GM21723 (cell line): ENCODE data around the gene MFSD6.
"Not testable (repeated sequence)": the region's sequence is repeated elsewhere in the genome, so short reads cannot be mapped to it uniquely, and the experiment has no call there.

ENCODE experiments used
- ATAC-seq: cut with Tn5 transposase; IDR thresholded peaks from one replicate; pipeline ENCODE4 v1.9.1; 2021; ENCODE audit warnings: mild to moderate bottlenecking, moderate library complexity; ENCODE audit not compliant: unreplicated experiment

The MFSD6 gene

DNA sequence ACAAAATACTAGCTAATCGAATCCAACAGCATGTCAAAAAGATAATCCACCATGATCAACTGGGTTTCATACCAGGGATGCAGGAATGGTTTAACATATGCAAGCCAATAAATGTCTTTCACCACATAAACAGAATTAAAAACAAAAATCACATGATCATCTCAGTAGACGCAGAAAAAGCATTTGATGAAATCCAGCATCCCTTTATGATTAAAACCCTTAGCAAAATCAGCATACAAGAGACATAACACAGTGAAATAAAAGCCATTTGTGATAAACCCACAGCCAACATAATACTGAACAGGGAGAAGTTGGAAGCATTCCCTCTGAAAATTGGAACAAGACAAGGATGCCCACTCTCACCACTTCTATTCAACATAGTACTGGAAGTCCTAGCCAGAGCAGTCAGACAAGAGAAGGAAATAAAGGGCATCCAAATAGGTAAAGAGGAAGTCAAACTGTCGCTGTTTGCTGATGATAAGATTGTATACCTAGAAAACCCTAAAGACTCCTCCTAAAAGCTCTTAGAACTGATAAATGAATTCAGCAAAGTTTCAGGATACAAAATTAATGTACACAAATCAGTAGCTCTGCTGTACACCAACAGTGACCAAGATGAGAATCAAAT is 86.6 kb downstream of the MFSD6 start:
- not testable (repeated sequence) for ATAC-seq

DNA sequence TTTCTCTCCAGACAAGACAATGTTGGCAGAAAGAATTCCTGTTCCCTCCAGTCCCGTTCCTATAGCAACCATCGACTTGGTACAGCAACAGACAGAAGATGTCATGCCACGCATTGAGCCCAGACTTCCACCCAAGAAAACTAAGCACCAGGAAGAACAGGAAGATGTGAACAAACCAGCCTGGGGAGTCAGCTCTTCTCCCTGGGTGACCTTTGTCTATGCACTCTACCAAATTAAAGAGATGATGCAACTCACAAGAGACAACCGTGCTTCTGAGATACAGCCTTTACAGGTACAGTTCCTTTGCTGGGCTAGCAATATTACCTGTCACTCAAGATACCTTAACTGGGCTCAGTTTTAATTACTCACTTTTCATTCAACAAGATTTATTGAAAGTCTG is 89.3 kb downstream of the MFSD6 start:
- ATAC-seq: no peak

DNA sequence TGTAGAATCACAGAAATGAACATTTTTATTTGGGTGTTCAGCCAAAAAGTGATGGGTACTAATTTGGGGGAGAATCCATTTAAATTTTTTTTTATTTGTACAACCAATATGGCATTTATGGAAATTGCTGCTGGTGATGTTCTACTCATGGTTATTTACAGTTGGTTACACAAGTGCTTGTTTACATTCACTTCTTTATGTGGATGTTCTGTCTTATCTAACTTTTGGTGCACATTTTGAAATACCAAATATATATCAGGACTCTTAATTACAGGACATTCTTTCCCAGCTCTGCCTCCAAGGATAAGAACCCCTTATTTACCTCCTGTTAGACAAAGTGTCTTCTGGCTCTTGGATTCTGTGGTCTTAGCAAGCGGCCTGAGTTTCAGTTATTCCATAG is 91.1 kb downstream of the MFSD6 start:
- ATAC-seq: no peak

DNA sequence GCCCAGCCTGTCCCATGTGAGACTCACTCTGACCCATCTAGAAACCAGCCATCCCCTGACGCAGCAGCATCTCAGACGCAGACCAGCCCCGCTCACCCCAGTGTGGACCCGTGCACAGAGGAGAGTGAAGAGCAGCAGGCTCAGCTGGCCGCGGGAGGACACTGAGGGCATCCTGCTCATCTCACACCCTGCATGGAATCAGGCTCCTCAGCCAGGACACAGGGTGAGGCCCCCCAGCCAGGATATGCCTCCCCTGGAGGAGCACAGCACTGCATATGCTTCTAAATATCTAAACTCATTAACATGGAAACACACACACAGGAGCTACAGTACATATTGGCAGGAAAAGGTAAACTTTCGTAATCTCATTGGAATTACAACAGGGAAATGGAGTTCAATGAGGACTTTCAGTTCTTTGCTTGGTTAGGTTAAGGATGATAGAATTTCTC is 91.9 kb downstream of the MFSD6 start:
- ATAC-seq: no peak

DNA sequence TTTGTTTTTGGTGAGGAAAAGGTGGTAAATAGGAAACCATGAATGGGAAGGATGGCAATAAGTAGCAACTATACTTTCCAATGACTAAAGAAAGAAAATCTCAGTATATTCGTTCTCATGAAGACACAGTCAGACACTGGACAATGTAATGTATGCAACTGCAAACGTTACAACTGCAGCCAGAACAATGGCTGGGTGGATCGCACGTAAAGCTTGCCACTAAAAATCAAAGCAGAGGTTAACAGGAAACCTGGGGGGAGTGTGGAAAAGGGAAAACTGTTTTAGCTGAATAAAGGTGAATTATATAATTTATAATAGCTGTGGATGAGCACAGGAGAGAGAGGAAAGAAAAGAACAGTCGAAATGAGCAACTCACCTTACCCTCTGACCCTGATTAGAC is 93.1 kb downstream of the MFSD6 start:
- no peak for ATAC-seq

DNA sequence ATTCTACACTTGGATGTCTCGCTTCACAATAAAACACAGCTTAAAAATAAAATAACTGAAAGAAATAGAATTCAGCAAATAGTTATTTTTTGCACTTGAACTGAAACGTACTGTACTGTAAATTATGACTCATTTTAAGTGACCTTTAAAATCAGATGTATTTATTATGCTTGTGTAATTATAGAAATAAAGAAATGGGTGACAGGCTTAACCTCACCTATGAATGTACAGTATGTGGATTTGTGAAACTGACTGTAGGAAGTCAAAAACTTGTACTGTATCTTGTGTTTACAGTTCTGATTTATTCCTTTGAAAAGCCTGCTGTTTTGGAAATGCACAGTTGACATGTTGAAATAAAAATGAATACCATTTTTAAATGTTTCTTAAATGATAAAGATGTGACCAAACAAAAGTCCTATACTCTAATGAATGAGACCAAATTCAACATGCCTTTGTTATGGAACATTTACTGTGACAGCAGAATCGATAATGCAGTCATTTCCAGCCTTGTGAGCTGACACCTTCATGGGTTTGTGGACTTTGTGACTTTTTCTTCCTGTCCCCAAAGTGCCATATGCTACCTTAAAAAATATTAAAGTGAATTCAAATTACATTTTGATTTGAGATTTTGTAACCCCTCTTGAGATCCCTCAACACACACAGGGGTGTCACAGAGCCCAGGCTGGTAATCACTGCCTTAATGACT is 93.7 kb downstream of the MFSD6 start:
- no peak for ATAC-seq

DNA sequence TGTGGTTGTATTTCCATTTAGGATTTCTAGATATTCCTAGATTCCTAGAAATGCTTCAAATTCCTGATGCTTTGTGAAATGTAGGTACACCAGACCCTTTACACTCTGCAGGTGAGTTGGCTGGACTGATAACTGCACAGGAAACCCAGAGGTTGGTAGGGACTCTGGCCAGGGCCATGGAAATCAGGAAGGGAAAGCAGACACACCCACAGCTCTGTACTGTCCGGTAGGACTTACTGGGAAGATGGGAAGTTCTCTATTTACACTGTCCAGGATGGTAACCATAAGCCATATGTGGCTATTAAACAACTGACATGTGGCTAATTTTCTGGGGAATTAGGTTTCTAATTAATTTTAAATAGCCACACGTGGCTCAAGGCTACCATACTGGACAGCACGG is 94.9 kb downstream of the MFSD6 start:
- no peak for ATAC-seq

DNA sequence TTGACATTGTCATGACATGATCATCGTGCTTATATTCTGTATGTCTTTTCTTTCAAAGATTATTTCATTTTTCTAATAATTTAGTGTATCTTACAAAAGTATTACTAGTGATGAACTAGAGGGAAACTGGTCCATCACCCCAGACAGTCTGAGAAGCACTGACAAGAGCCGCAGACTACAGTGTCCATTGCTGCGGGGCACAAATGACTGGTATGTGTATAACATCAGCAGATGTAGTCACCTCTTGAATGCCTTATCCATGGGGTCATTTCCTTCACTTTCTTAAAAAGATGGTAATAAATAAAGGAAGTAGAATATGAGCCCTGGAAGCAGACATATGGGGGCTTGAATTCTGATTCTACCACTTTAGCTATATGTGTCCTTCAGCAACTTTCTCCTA is 96.8 kb downstream of the MFSD6 start:
- ATAC-seq: no peak

DNA sequence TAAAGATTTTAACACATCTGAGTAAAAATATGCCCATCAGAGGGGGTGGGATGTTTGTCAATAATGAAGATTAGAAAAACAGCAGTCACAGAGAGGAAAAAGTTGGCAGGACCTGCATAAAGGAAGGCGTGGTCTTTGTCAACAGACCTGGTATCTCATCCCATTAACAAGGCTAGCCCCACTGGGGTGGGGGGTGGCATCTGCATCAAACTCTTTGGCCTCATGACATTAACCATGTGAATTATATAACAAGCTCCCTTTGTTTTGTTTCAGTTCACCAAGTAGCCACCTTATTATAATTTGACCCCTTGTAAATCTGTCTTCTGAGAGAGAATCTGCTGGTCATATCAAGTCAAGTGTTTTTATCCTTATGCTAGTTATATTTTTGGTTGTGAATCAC is 97.5 kb downstream of the MFSD6 start:
- no peak for ATAC-seq

DNA sequence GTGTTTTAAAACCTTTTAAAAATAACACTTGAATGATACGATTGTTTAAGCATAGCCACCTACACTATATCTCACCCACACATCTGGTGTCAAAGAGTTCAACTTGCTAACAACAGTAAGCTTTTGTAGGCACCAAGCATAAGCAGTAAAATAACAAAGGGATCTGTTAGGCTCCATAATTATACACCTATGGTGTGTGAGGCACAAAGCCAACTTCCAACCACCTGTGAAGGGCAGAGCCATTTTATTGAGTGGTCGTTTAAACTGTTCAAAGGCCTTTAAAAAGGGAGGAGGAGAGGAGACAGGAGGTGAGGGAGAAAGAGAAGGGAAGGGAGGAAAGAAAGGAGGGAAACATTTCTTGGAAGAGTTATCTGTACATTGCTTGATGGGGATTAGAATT is 98.5 kb downstream of the MFSD6 start:
- ATAC-seq: no peak

DNA sequence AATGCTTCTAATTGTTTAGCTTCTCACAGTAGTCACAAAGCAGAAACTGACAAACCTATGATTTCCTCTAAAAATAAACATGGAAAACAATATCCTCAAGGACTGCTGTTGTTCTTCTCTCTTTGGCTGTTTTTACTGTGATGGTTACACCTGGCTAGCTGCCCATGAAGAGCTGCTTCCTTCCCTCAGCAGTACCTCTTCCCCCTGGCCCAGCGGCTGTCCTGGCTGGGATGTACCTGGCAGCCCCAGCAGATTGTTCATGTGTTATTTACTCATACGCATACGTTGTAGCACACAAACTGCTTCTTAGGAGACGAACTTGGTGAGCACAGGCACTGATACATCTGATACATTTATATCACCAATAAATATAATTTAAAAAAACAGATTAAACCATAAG is 99.0 kb downstream of the MFSD6 start:
- ATAC-seq: no peak

DNA sequence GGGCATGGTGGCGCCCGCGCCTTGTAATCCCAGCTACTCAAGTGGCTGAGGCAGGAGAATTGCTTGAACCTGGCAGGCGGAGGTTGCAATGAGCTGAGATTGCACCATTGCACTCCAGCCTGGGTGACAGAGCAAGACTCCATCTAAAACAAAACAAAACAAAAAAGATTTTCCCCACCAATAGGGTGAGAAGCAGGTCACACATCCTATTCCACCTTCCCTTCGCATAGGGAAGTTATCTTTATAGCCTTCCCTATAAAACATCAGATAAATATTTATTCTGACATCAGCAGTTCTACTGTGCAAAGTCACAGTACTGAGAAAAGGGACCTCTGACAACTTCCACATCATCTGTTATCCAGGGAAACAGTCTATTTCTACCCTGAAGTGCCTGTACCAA is 101.7 kb downstream of the MFSD6 start:
- not testable (repeated sequence) for ATAC-seq

DNA sequence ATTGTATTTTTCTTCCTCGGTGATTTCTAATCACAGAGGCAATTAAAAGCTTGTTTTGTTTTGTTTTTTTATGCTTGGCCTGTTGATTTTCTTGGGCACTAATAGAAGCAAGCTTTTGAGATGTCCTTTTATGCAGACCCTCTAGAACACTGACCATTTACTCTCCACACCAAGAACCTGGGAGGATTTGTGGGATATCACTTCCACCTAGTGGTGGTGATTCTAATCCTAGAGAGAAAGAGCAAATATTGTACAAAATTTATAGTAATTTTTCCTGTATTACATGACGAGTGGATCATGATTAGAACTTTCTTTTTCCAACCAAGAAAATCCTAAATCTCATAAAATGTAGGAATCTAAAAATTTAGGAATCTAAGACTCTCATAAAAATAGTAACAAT is 102.9 kb downstream of the MFSD6 start:
- ATAC-seq: no peak

DNA sequence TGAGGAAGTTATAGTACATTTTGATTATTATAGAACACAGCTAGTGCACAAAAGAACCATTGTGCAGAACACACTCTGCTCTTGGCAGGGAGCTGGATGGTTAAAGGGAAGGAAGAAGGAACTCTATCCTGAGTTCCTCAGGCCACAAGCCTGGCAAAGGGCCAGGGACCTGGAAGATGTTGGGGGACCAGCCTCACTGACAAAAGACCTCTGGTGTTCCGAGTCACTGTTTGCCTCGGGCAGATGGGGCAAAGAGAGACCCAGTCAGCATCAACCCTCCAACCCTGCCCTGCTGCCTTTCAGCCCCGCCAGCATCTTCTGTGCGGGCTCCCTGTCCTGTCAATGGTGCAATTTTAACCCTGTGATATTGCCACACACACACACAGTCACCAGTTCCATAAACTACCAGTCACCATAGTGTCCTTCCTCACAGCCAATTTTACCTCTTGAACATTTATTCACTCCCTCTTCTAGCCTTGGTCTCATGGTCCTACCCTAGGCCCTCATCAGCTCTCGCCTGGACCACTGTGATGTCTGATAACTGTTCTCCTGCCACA is 104.5 kb downstream of the MFSD6 start:
- ATAC-seq: no peak

DNA sequence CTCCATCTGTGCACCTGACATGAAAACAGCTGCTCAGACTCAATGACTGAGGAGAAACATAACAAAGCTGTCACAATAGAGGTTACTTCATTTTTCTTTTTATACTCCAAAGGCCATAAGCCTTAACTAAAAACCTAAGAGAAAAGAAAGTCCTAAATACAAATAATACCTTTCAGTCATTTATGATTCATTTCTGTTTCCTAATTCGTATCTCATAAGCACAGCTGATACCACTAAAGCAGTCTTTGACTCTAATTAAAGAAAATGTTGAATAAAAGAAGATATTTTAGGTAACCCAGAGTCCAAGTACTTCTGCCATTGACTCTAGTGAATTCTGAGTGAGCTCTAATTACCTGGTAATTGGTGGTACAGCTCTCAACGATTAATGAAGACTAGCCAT is 105.7 kb downstream of the MFSD6 start:
- no peak for ATAC-seq

DNA sequence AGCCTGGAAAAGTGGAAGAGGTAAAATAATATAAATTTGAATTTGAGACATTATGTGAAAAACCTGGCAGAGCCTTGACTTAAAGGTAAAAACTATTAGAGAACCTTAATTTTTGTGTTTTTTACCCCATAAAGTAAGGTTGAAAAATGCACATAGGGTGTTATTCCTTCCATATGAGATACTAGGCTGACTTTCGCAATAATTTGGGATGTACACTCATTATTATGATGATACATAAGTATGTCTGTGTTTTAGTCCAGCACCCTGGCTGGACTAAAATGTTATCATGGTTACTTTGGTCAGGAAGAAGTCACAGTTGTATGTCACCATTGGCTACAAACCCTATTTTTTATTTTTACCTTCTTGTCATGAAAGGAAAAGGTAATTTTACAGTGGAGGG is 106.5 kb downstream of the MFSD6 start:
- no peak for ATAC-seq

DNA sequence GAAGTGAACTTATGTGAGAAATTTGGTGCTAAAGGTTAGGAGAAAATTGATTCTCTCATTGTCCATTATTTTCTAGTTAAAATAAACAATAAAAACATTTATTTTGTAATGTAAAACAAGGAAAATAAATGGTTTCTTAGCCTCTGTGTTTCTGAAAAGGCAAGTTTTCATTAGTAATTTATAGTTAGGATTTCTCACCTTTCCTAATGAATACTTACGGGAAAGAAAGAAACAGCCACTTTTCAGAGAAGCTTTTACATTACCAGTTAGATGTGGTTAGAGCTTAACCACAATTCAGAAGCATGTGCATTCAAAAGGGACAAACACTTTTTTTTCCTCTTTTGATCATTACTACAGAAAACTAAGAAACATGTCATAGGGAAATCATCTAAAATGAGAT is 107.5 kb downstream of the MFSD6 start:
- ATAC-seq: no peak

DNA sequence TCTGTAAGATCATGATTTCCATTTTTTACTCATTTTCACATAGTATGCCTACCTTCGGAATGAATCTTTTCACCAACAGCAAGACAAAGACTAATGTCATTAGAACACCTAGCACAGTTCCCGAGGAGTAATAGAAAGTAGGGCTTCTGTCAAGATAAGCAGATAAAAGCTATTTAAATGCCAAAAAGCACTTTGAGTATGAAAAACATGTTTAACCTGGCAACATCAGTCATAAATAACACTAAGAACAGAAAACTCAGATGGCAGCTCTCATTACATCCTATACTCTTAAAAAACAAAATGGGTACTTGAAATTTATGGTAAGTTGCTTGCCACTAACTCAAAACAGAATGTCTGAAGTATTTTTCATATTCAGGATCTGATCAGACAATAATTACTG is 109.3 kb downstream of the MFSD6 start:
- no peak for ATAC-seq

DNA sequence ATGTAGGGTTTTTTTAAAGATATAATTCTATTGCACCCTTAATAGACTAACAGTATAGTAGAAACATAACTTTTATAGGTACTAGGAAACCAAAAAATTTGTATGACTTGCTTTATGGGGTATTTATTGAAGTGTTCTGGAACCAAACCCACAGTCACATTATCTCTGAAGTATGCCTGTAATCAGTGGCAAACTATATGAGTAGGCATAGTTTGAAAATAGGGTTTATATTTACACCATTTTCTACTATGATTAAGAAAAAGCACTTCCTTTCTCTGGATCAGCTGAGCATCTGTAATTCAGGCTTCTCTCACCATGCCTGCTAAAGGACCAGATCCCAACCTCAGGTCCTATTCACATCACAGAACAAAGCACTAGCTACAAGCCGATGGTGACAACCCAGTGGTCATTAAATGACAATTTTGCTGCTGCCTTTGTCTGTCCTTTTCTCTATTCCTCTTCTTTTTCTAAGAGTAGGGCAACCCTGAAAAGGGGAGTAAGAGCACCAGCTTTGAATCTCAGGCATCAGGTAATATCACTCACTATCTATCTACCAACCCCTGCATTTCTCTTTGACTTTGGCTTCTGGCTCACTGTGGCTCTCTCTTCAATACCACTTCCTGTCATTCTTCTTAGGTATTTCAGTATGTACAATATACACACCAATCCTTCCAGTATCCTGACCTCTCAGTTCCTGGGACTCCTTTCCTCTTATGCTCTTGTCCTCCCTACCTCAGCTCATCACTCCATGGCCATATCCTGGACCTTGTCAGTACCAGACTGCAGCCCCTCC is 112.0 kb downstream of the MFSD6 start:
- no peak for ATAC-seq

DNA sequence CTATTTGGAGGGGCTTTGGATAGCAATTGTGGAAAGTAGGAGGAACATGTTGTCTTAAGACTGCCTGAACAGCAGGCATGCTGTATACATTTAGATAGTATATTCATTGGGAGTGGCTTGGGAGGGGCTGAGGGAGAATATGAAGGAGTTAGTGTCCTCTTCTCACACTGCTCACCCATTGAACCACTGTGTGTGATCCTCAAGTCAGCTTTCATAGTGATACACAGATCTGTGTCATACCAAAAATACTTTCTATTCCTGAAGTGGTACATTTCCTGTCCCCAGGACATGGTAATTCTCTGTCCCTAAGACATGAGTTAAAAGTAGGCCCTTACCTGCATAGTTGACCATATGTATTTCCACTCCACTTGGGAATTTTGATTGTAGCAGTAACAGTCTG is 116.8 kb downstream of the MFSD6 start:
- no peak for ATAC-seq

DNA sequence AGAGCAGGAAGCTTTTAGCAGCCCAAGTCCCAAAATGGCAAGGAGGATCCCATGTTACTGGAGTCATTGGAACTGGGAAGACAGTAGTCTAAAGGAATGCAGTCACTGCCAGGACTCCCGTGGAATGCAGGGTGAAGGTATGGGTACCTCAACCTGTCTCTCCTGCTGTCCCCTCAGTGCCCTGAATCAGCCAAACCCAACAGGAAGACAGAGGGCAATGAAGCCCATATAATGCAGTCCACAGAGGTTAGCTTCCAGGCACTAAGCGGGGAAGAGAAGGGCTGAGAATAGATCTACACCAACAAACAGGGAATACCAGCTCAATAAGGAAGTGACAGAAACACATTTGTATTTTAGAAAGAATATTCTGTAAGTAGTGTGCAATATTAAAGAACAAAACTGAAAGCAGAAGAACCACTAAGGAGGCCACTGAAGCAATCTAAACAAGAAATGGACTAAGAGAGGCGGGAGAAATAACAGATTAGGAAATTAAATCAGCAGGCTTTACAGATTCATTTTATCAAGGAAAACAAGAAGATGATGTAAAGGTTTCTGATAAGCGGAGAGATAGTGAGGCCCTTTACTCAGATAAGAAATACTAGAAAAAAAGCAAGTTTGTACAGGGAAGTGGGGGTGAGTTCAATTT is 118.1 kb downstream of the MFSD6 start:
- ATAC-seq: no peak
